GM12878 (cell line): ENCODE data around the gene NDUFC1. TPM values are rescaled to one million over a fixed set of nuclear protein-coding genes. Genes with fewer than 3 reads are reported as not detected.
A peak's percentile ranks its signal among the peaks of the same experiment; 100 is the strongest.

ENCODE experiments used
- ASH2L ChIP-seq: fragments of 300-600, 200-600 bp; sonication (generic); IDR thresholded peaks from 2 replicates; pipeline ENCODE4 v1.6.1; 2017; ENCODE audit warnings: low read depth, mild to moderate bottlenecking, borderline replicate concordance
- ATF3 ChIP-seq: IDR thresholded peaks from 2 replicates; pipeline ENCODE4 v1.6.1; 2011; ENCODE audit warnings: low read depth, mild to moderate bottlenecking, low read length, moderate library complexity, borderline replicate concordance; ENCODE audit errors: extremely low read depth
- BMI1 ChIP-seq: fragments of 450-650 bp; IDR thresholded peaks from 2 replicates; pipeline ENCODE4 v1.6.1; 2016; ENCODE audit warnings: mild to moderate bottlenecking, moderate library complexity, borderline replicate concordance
- BRCA1 ChIP-seq: IDR thresholded peaks from 2 replicates; pipeline ENCODE4 v1.6.1; 2011; ENCODE audit warnings: low read depth, low read length, improper control_type of control experiment
- CBX3 ChIP-seq: fragments of 200-600 bp; sonication (generic); IDR thresholded peaks from 2 replicates; pipeline ENCODE4 v1.6.1; 2016; ENCODE audit warnings: low read depth, borderline replicate concordance
- CREM ChIP-seq: IDR thresholded peaks from 2 replicates; pipeline ENCODE4 v1.6.1; 2014; ENCODE audit warnings: antibody characterized with exemption, low read depth
- E2F4 ChIP-seq: IDR thresholded peaks from 2 replicates; pipeline ENCODE4 v1.6.1; 2012; ENCODE audit warnings: low read depth, low read length, improper control_type of control experiment
- HCFC1 ChIP-seq: fragments of 150-350 bp; IDR thresholded peaks from 2 replicates; pipeline ENCODE4 v1.6.1; 2014; ENCODE audit warnings: low read length
- HDAC6 ChIP-seq: fragments of 200-600 bp; sonication (generic); IDR thresholded peaks from one replicate; pipeline ENCODE4 v1.8.0; 2017; ENCODE audit warnings: antibody characterized with exemption; ENCODE audit not compliant: unreplicated experiment
- IRF5 ChIP-seq: fragments of 450-650 bp; IDR thresholded peaks from 2 replicates; pipeline ENCODE4 v1.6.1; 2017; ENCODE audit warnings: borderline replicate concordance
- KLF5 ChIP-seq: fragments of 450-650 bp; IDR thresholded peaks from 2 replicates; pipeline ENCODE4 v1.6.1; 2014; ENCODE audit warnings: mild to moderate bottlenecking; ENCODE audit not compliant: partially characterized antibody
- MEF2A ChIP-seq: IDR thresholded peaks from 2 replicates; pipeline ENCODE4 v1.6.1; 2011; ENCODE audit warnings: low read depth, mild to moderate bottlenecking, low read length, moderate library complexity; ENCODE audit not compliant: insufficient read depth
- MYB ChIP-seq: fragments of 150-350 bp; IDR thresholded peaks from 2 replicates; pipeline ENCODE4 v1.6.1; 2014; ENCODE audit warnings: mild to moderate bottlenecking, low read depth, low read length, borderline replicate concordance
- MYC ChIP-seq: IDR thresholded peaks from 2 replicates; pipeline ENCODE4 v1.6.1; 2011; ENCODE audit warnings: mild to moderate bottlenecking, low read length, moderate library complexity, inconsistent platforms; ENCODE audit not compliant: insufficient read depth, insufficient replicate concordance, insufficient read length, severe bottlenecking
- NFYA ChIP-seq: IDR thresholded peaks from 2 replicates; pipeline ENCODE4 v1.6.1; 2011; ENCODE audit warnings: low read depth, mild to moderate bottlenecking, low read length, improper control_type of control experiment, borderline replicate concordance
- NR2C1 ChIP-seq: fragments of 450-650 bp; IDR thresholded peaks from 2 replicates; pipeline ENCODE4 v1.6.1; 2017; ENCODE audit warnings: antibody characterized with exemption, mild to moderate bottlenecking, moderate library complexity
- PAX8 ChIP-seq: fragments of 450-650 bp; IDR thresholded peaks from 2 replicates; pipeline ENCODE4 v1.6.1; 2017; ENCODE audit warnings: mild to moderate bottlenecking, moderate library complexity
- STAT3 ChIP-seq: IDR thresholded peaks from 2 replicates; pipeline ENCODE4 v1.6.1; 2011; ENCODE audit warnings: low read depth, low read length, improper control_type of control experiment
- TCF3 ChIP-seq: IDR thresholded peaks from 2 replicates; pipeline ENCODE4 v1.6.1; 2012; ENCODE audit warnings: low read depth, mild to moderate bottlenecking, low read length, borderline replicate concordance; ENCODE audit not compliant: insufficient read depth
- TCF7 ChIP-seq: IDR thresholded peaks from 2 replicates; pipeline ENCODE4 v1.6.1; 2014; ENCODE audit warnings: antibody characterized with exemption, borderline replicate concordance
- ZBTB33 ChIP-seq: fragments of 450-650 bp; IDR thresholded peaks from 2 replicates; pipeline ENCODE4 v1.6.1; 2017; ENCODE audit warnings: mild to moderate bottlenecking
- ZNF592 ChIP-seq: fragments of 450-650 bp; IDR thresholded peaks from 2 replicates; pipeline ENCODE4 v1.6.1; 2017; ENCODE audit warnings: mild to moderate bottlenecking, moderate library complexity
- ZNF622 ChIP-seq: fragments of 450-650 bp; IDR thresholded peaks from 2 replicates; pipeline ENCODE4 v1.6.1; 2017; ENCODE audit warnings: mild to moderate bottlenecking, inconsistent platforms
- ZZZ3 ChIP-seq: IDR thresholded peaks from 2 replicates; pipeline ENCODE4 v1.6.1; 2011; ENCODE audit warnings: low read depth; ENCODE audit not compliant: control insufficient read depth, insufficient read length
- polyA plus RNA-seq, 11 experiments: library from polyadenylated mRNA; depleted of rRNA in 4 of 11; unstranded in 6 of 11; stranded (reverse) in 5 of 11; fragments of >200 nt; fragmentation: Nextera tagmentation in 4 of 11; fragmentation: Illumina TruSeq in 1 of 11; extraction: Ambion mirVana in 4 of 11; extraction: Trizol in 1 of 11; gene quantifications; 1 replicate in 1 of 11; 2 replicates in 10 of 11; pipeline versions ENCODE4 v1.2.1 to v1.2.3, GENCODE V29; 2011 to 2016; ENCODE audit warnings: inconsistent platforms in 2 of 11, missing spikeins in 2 of 11, low read depth in 1 of 11
- total RNA-seq, 4 experiments: library from RNA; depleted of rRNA in 3 of 4; stranded (reverse); fragments of >200 nt in 3 of 4; fragmentation: Illumina TruSeq in 1 of 4; extraction: Trizol in 1 of 4; gene quantifications; 2 replicates each; pipeline versions ENCODE4 v1.2.1 to v1.2.3, GENCODE V29; 2013 to 2021

The NDUFC1 gene
- total and polyA plus RNA-seq, 10 of the 15 experiments (the other 5 are each of a cell fraction or from before 2014, with no cell fraction given): 25.5 to 242 (median 68.9) TPM

GRCh38 chr4:139297001-139297410, 5.3 kb downstream of the NDUFC1 start (continued):
- TF ChIP-seq TCF7 (peak; percentile 91), BRCA1 (no peak), ZNF592 (no peak), E2F4 (no peak), ZZZ3 (no peak), ZBTB33 (no peak), NR2C1 (no peak), NFYA (no peak), BMI1 (no peak), MYB (no peak), CREM (peak; percentile 51; the same call in 1 of the 2 replicates), CBX3 (no peak), MEF2A (peak; percentile 95), HCFC1 (no peak), ZNF622 (no peak), PAX8 (no peak), HDAC6 (no peak), ASH2L (no peak), TCF3 (no peak), IRF5 (no peak), ATF3 (no peak), STAT3 (no peak), MYC (no peak), KLF5 (no peak)
